Measurements from ENCODE around the gene UBE2L3.
"Not testable (repeated sequence)": the region's sequence is repeated elsewhere in the genome, so short reads cannot be mapped to it uniquely, and the experiment has no call there.

Gene UBE2L3

DNA sequence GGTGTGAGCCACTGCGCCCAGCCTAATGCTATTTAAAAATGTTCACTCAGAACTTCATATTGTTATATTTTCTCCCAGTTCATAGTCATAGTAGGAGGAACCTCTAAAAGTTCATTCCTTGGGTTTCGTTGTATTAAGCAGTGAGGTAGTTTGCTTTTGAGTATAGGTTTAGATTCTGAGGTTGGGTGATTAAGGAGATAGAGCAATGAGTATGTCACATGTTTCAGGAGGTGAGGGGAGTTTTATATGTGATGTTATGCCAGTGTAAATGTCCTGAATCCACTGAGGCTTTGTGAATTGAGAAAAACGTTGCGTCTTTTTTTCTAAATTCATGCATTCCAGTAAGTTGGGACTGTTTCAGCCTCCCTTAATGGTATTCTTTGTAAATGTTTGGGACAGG lies 4.2 kb downstream of the UBE2L3 start:
- no peak for DNase-seq (ENCODE audit: low read depth in 2 of 2)

DNA sequence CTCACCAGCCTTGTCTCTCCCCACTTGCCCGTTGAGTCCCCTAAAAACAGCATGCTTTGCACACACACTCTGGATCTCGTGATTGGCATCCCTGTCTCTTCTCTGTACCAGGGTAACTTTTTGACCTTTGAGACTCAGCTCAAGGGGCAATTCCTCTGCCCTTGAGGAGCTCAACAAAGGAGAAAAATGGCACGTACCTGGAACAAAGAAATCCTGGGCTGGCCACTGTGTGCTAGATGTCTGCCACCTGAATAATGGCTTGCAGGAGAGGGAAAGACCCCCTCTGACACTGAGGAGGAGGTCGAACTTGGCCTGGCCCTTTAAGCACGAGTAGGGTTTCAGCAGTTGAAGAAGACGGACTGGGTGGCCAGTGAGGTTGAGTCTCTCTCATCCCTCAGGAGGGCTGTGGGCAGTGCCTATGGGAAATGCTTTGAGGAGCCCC lies 5.8 kb downstream of the UBE2L3 start:
- no peak for DNase-seq (ENCODE audit: low read depth in 2 of 2)

DNA sequence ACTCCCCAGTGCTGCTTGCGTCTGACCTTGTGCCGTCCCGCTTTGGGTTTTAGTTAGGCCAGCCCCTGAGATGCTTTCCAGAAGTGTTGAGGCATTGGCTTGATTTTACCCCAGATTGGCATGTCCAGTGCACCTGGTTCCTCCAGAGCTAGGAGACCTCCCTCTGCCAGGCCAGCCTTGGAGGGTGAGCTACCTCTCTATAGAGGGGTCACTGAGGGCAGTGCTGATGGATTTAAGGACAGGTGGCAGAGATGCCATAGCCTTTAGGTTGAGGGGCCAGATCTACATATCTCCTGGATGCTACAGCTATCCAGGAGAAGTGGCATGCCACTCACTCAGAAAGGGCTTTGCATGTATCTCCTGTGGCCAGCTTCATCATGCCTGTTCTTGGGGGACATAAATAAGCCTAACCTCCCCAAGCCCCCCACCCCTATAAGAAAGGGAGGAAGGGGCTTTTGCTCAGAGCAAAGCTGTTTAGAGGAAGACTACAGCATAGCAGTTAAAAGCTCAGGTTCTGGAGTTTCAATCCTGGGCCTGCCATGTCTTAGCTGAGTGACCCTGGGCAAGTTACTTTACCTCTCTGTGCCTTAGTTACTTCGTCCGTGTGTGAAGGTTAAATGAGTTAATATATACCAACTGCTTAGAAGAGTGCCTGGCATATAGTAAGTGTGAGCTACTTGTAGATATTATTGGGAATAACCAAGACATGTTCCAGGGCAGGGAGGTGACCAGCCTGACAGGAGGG lies 6.4 kb downstream of the UBE2L3 start:
- DNase-seq (ENCODE audit: low read depth in 2 of 2), result no peak

DNA sequence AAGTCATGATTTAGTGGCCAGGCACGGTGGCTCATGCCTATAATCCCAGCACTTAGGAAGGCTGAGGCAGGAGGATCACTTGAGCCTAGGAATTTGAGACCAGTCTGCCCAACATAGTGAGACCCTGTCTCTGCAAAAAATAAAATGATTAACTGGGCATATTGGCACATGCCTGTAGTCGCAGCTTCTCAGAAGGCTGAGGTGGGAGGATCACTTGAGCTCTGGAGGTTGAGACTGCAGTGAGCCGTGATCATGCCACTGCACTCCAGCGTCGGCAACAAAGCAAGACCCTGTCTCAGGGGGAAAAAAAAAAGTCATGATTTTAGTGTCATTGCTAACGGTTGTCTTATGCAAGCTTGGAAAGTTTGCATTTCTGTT lies 11.9 kb downstream of the UBE2L3 start:
- no peak for DNase-seq (ENCODE audit: low read depth in 2 of 2)

DNA sequence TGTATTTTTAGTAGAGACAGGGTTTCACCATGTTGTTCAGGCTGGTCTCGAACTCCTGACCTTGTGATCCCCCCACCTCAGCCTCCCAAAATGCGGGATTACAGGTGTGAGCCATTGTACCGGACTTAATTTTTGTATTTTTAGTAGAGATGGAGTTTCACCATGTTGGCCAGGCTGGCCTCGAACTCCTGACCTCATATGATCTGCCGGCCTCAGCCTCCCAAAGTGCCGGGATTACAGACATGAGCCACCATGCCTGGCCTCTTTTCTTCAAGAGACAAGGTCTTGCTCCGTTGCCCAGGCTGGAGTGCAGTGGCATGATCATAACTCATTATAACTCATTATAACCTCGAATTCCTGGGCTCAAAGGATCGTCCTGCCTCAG lies 13.1 kb downstream of the UBE2L3 start:
- not testable (repeated sequence) for DNase-seq (ENCODE audit: low read depth in 2 of 2)

DNA sequence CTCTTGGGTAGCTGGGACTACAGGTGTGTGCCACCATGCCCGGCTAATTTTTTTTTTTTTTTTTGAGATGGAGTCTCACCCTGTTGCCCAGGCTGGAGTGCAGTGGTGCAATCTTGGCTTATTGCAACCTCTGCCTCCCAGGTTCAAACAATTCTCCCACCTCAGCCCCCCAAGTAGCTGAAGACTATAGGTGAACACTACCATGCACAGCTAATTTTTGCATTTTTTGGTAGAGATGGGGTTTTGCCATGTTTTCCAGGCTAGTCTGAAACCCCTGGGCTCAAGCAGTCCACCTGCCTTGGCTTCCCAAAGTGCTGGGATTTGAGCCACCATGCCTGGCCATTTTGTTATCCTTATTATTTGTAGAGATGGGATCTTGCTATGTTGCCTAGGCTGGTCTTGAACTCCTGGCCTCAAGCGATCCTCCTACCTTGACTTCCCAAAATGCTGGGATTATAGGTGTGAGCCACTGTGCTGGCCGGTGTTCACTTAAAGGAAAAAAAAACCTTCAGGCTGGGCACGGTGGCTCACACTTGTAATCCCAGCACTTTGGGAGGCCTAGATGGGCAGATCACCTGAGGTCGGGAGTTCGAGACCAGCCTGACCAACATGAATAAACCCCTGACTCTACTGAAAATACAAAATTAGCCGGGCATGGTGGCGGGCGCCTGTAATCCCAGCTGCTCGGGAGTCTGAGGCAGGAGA lies 13.6 kb downstream of the UBE2L3 start:
- DNase-seq (ENCODE audit: low read depth in 2 of 2), result not testable (repeated sequence)

DNA sequence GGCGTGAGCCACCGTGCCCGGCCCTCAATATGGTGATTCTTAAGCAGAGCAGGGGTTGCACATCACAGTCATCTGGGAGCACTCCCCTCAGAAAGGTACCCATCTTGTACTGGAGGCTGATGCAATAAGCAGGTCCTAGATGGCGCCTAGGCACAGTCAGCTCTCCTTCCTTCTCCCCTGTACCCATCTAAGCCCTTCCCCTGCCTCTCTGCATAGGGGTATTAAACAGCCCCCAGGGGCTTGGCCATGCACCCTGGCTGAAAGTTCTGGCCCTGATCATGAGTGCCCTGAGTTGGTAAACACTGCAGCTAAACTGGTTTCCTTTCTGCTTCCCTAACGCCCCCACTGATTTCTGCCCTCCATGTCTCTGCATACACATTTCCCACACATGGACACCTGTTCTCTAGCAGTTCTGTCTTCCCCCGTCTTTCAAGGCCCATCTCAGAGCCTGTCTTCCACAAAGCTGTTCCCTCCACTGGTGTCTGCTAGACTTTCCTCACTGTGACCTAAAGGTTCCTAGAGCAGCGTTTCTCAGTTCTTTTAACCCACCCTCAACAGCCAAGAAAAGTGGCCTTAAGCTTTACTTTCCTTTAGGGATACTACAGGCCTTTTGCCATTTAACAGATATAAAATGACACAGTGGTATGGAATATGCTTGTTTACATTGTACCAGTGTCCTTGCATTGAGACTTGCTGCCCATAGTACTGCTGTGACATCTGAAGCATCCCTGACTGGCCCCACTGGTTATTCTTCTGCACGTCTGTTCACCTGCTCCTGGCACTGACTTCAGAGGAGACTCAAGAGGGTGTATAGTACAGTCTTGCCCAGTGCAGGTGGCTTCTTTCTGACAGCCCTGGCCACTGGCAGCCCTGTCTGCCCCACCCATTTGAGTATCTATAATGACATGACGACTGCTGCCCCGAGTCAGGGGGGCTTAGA lies 15.6 kb downstream of the UBE2L3 start:
- DNase-seq (ENCODE audit: low read depth in 2 of 2), result no peak

DNA sequence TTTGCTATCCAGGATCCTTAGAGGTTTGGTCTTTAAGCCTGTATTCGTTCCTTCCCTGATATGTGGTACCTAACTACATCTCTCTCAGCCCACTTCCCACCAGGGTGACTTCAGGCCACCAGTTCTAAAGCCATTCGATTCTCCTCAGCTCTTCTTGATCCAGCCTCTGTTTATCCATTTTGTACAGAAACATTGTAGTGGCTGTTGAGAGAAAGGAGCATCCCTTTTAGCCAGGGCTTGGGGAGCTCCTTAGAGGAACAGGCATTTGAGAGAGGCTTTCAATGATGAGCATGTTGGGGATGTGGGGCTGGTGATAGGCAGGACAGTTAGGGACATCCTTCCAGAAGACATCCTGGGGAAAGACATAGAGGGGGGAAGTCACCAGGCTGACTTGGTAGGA lies 17.9 kb downstream of the UBE2L3 start:
- DNase-seq (ENCODE audit: low read depth in 2 of 2), result no peak

DNA sequence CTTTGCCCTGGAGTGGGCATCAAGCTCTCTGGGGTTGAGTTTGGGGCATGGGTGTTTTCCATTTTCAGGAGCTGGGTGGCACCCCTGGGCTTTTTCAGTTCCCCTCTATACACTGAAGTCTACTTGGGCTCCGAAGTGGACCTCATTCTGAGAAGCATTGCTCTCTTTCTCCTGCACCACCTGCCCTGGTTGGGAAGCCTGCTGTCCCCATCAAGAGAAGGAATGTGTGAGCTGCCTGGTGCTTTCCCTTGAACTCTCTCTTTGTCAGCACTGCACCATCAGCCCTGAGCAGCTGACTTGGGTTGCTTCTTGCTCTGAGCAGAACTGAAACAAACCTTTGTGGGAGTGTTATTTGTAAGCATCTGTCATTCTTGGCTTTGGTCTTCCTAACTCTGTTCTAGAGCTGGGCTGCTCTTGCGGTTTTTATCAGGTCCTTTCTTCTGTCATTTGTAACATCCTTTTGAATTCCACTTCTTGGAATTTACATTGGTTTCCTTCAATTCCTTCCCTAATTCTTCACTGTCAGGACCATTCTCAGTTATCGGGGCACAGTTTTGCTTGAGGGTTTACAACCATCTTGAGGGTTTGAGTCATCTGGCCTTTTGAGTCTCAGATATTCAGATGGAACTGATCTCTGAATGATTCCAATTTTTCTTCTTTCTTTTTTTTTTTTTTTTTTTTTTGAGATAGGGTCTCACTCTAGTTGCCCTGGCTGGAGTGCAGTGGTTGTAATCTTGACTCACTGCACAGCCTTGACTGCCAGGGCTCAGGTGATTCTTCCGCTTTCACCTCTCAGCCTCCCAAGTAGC lies 20.5 kb downstream of the UBE2L3 start:
- DNase-seq (ENCODE audit: low read depth in 2 of 2), result peak; percentile 35 to 52

DNA sequence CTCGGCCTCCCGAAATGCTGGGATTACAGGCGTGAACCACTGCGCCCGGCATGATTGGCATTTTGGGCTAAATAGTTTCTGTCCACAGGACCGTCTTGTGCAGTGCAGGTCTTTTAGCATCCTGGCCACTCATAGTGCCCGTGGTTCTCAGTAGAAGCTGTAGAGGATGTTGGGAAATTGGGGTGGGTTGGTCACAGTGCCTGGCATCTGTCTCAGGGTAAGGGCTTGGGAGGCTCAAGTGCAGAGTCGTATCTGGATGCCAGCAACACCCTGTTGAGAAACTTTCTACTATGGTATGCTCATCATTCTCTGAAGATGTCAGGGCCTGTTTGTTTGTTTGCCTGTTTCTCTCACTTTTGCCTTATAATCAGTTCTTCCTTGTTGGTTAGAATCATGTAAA lies 21.9 kb downstream of the UBE2L3 start:
- DNase-seq (ENCODE audit: low read depth in 2 of 2), result no peak

DNA sequence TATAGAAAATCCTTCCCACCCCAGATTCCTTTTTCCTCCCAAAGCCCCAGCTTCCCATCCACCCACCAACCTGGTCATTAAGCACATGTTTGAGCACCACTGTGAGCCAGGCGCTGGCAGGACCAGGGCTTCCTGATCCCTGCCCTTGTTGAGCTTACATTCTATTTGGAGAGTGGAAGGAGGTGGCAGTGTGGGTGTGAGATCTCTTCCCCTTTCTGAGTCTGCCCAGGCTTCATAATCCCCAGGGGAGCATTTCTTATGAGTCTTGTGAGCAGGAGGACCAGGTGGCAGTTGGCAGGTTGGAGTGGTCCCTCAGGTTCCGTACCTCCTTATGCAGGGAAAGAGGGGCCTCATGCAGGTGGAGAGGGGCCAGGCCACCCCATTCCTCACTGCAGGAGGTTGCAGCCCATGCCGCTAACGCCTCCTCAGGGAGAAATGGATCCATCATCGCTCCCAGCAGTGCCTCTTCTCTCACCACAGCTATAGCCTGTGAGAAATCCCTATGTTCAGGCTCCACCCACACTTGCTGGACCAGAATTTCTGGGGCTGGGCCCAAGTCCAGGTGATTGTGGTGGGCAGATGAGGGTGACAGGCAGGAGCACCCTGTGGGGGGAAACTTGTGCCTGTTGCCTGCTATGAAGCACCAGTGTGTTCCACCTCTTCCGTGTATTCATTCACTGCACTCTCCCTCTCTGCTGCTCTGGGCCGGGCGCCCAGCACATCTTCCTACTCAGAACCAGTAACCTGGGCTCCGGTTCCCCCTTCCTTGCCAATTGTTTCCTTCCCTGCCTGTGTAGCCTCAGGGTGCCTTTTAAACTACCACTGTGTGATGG lies 23.5 kb downstream of the UBE2L3 start:
- no peak for DNase-seq (ENCODE audit: low read depth in 2 of 2)

DNA sequence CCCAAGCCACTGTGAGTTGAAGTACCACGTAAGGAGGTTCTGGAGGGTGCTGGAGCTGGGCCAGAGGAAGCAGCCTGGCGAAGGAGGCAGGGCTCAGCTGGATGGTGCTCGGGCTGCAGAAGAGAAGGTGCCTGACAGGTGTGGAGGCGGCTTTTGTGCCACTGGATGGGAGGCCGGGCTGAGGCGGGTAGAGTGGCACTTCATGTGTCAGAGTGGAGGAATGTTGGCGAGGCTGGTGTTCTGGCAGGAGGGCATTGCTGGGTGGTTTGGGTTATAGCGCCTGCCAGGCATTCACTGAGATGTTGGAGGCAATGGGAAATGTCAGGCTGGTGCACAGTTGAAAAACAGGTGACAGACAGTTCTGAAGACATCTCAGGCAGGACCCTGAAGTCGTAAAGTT lies 24.2 kb downstream of the UBE2L3 start:
- no peak for DNase-seq (ENCODE audit: low read depth in 2 of 2)

DNA sequence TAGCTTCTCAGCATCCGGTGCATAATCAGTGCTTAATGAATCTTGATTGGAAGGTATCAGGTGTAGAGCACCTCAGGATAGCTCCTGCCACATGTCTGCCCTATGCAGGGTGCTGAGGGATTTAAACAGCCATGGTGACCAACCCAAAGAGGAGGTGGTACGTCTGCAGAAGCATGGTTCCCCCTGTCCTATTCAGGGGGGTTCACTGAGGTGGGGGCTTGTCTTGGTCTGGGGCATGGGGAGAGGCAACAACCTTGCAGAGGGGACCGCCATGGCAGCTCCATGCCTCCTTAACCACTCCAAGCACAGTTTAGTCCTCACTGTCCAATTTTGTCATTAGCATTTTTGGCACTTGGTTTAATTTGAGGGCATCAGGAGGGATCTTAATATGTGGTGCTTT lies 24.9 kb downstream of the UBE2L3 start:
- no peak for DNase-seq (ENCODE audit: low read depth in 2 of 2)

DNA sequence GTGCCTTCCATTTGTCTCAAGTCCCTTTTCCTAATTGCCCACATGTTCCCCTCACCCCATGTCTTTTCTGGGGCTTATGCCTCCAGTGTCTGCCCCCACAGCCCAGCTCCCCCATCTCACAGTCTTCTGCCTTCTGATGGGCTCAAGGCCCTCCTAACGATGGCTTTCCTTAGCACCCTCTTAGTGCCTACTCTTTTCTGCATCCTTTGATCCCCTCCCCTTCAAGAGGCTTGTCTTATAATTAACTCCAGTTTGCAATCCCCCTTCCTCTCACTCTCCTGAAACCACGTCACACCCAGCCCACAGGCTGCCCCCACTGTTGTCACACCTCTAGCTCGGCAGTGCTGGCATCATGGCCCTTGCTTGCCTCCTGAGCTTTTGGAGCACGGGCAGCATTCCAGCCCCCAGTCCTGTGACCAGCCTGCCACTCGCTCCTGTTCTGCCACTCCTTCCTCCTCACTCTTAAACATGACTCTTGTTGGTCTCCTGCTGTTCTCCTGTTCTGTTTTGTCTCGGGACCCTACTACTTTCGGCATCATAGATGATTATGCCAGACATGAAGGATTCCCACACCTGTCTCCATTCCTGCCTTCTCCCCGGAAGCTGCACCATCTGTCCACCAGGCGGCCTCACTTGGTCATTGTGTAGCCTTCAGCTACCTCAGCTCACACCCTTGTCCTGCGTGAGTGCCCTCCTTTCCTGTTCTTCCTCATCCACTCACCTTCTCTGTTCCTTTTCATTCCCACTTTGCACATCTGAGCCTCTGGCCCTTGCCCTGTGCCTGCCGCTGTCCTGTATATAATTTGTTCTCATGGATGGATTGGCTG lies 26.1 kb downstream of the UBE2L3 start:
- DNase-seq (ENCODE audit: low read depth in 2 of 2), result no peak

DNA sequence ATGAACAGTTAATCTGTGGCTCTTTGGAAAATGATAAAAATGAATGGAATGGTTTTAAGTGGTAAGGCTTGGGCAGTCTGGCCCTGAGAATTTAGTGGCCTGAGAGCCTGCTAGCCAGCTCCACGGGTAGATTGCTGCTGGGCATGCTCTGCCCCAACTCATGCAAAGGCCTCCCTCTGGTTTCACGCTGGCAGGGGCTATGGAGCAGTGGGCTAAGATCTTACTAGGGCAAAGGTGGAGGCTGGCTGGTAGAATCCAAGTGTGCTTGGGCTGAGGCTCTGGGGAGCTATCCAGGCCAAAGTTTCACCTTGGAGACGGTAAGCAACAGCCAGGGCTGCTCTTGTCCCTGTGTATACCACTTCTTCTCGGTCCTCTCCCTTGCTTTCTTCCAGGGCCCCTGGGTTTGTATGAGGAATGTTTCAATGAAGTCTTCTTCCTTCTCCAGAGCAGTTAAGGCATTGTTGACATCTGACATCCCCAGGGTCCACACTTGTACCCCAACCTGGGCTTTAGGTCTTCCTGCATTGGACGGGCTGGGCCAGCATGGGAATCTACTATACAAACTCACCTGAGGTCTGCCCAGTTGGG lies 27.4 kb downstream of the UBE2L3 start:
- DNase-seq (ENCODE audit: low read depth in 2 of 2), result no peak

DNA sequence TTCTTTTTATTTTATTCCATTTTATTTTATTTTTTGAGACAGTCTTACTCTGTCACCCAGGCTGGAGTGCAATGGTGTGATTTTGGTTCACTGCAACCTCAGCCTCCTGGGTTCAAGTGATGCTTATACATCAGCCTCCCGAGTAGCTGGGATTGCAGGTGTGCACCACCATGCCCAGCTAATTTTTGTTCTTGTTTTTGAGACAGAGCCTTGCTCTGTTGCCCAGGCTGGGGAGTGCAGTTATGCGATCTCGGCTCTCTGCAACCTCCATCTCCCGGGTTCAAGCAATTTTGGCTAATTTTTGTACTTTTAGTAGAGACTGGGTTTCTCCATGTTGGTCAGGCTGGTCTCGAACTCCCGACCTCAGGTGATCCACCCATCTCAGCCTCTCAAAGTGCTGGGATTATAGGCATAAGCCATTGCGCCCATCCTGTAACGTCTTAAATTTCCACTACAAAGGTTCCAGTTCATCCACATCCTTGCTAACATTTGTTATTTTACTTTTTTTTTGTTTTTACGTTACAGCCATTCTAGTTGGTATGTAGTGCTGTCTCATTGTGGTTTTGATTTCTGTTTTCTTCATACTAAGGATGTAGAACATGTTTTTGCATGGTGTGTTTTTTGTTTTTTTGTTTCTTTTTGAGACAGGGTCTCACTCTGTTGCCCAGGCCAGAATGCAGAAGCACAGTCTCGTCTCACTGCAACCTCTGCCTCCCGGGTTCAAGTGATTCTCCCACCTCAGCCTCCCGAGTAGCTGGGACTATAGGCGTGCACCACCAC lies 29.0 kb downstream of the UBE2L3 start:
- not testable (repeated sequence) for DNase-seq (ENCODE audit: low read depth in 2 of 2)

DNA sequence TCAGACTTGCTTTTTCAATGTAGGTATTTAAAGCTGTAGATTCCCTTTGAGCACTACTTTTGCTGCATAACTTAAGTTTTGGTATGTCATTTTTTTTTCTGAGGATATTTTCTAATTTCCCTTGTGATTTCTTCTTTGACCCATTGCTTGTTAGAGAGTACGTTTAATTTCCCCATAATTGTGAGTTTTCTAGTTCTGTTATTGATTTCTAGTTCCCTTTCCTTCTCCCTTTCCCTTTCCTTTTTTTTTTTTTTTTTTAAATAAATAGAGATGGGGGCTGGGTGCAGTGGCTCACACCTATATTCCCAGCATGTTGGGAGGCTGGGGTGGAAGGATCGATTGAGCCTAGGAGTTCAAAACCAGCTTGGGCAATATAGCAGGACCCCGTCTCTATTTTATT lies 30.8 kb downstream of the UBE2L3 start:
- DNase-seq (ENCODE audit: low read depth in 2 of 2), result no peak

DNA sequence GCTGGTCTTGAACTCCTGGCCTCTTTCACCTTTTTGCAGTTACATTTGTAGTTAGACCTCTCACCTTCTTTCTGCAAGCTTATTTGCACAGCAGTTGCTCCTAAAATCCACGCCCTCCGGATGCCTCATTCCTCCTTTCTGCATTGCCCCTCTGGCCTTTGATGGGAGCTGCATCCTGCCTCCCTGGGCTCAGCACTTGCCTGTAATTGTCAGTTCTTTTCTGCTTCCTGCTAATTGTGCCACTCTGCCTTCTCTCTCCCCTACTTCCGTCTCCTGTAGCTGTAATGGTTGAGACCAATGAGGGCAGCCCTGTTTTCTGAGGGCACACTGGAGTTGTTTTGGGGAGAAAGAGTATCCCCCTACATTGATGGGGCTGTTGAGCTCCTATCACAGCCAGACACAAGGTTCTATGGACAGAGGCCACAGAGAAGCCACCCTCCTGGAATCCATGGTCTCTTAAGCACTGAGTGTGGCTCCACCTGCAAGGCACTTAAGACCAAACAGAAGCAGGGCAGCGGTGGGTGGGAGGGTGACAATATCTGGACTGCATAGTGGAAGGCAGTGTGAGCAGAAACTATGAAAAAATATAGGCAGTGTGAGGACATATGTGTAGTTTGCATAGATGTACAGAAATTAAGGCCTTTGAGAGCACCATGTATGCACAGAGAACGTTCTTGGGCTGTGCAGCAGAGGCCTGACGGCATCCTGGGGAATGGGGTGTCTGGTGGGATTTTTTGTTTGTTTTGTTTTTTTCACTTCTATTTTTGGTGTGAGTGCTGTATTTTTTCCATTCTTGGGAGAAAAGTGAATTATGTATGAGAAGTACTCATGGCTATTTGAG lies 31.8 kb downstream of the UBE2L3 start:
- DNase-seq (ENCODE audit: low read depth in 2 of 2), result no peak
